HG02571 (cell line): ENCODE measurements around the gene CSNK1D.

Experiments used
- ATAC-seq: cut with Tn5 transposase; IDR thresholded peaks from one replicate; pipeline ENCODE4 v1.9.1; 2021; ENCODE audit warnings: mild to moderate bottlenecking, moderate library complexity; ENCODE audit not compliant: unreplicated experiment

CSNK1D gene

GRCh38 chr17:82311971-82312370 lies 38.5 kb upstream of the CSNK1D start:
- no peak for ATAC-seq

- no peak for ATAC-seq
Observed at GRCh38 chr17:82310877-82311276, 37.4 kb upstream of the CSNK1D start.

GRCh38 chr17:82309656-82310570 lies 36.4 kb upstream of the CSNK1D start:
- no peak for ATAC-seq

- no peak for ATAC-seq
Observed at GRCh38 chr17:82305727-82306300, 32.3 kb upstream of the CSNK1D start.

- ATAC-seq = no peak
Observed at GRCh38 chr17:82304826-82305726, 31.6 kb upstream of the CSNK1D start.

- ATAC-seq = no peak
Observed at GRCh38 chr17:82303944-82304808, 30.7 kb upstream of the CSNK1D start.

- no peak for ATAC-seq
Observed at GRCh38 chr17:82302991-82303943, 29.8 kb upstream of the CSNK1D start.

GRCh38 chr17:82302568-82302963 lies 29.1 kb upstream of the CSNK1D start:
- ATAC-seq = no peak

GRCh38 chr17:82301916-82302567 lies 28.5 kb upstream of the CSNK1D start:
- ATAC-seq = no peak

GRCh38 chr17:82301300-82301915 lies 27.9 kb upstream of the CSNK1D start:
- ATAC-seq = no peak

- ATAC-seq = no peak
Observed at GRCh38 chr17:82300707-82301270, 27.3 kb upstream of the CSNK1D start.

- no peak for ATAC-seq
Observed at GRCh38 chr17:82300228-82300627, 26.7 kb upstream of the CSNK1D start.

- no peak for ATAC-seq
Observed at GRCh38 chr17:82299452-82299851, 26.0 kb upstream of the CSNK1D start.

GRCh38 chr17:82298538-82299421 lies 25.3 kb upstream of the CSNK1D start:
- no peak for ATAC-seq

- no peak for ATAC-seq
Observed at GRCh38 chr17:82297714-82298537, 24.4 kb upstream of the CSNK1D start.

GRCh38 chr17:82297280-82297713 lies 23.8 kb upstream of the CSNK1D start:
- no peak for ATAC-seq
